OCI-LY7 (cell line): Measurements from ENCODE around the gene FBXO28. TPM values are rescaled to one million over a fixed set of nuclear protein-coding genes. Genes with fewer than 3 reads are reported as not detected.

ENCODE experiments used
- BruUV-seq: library from RNA; stranded (reverse); fragments of 400-500 nt; replicated peaks from 2 replicates; lab custom pipeline; 2021; lab: Mats Ljungman, UMichigan
- CTCF ChIA-PET: fragments of 300-600 bp; sonication (Branson Sonifier 250); formaldehyde crosslinking; loops from one replicate; lab custom pipeline; 2022; ENCODE audit warnings: antibody characterized with exemption; ENCODE audit not compliant: unreplicated experiment; lab: Charles Lee
- POLR2A ChIA-PET: fragments of 300-600 bp; sonication (Branson Sonifier 250); formaldehyde crosslinking; loops from one replicate; lab custom pipeline; 2022; ENCODE audit warnings: antibody characterized with exemption; lab: Charles Lee
- DNase-seq: peaks from one replicate; pipeline ENCODE4 v3.0.0-alpha.2; 2015; ENCODE audit warnings: low spot score
- H2AFZ ChIP-seq: fragments of 200-600 bp; sonication (generic), shearing (Covaris generic); 2 replicates; pipeline ENCODE4 v1.6.1; 2014; ENCODE audit warnings: mild to moderate bottlenecking, antibody characterized with exemption, low read length, moderate library complexity
- H3K27ac ChIP-seq: fragments of 200-600 bp; sonication (generic); 2 replicates; pipeline ENCODE4 v1.5.1; 2014; ENCODE audit warnings: mixed run types, low read depth, mild to moderate bottlenecking, moderate library complexity, low read length, inconsistent platforms; ENCODE audit not compliant: poor library complexity, severe bottlenecking
- H3K36me3 ChIP-seq: fragments of 200-600 bp; sonication (generic); 2 replicates; pipeline ENCODE4 v1.6.1; 2014; ENCODE audit warnings: mild to moderate bottlenecking, antibody characterized with exemption, low read length, moderate library complexity, mixed read lengths; ENCODE audit not compliant: insufficient read depth
- H3K4me1 ChIP-seq: fragments of 200-600 bp; sonication (generic); 2 replicates; pipeline ENCODE4 v1.5.1; 2014; ENCODE audit warnings: mild to moderate bottlenecking, low read length; ENCODE audit not compliant: insufficient read depth, poor library complexity, severe bottlenecking
- H3K4me2 ChIP-seq: fragments of 200-600 bp; sonication (generic); 2 replicates; pipeline ENCODE4 v1.6.1; 2014; ENCODE audit warnings: mild to moderate bottlenecking, low read length
- H3K4me3 ChIP-seq: fragments of 200-600 bp; sonication (generic); 2 replicates; pipeline ENCODE4 v1.5.1; 2014; ENCODE audit warnings: mild to moderate bottlenecking, low read depth, low read length; ENCODE audit not compliant: poor library complexity, severe bottlenecking
- H3K79me2 ChIP-seq: fragments of 200-600 bp; sonication (generic); 2 replicates; pipeline ENCODE4 v1.6.1; 2016; ENCODE audit warnings: low read depth, mild to moderate bottlenecking, low read length, moderate library complexity, mixed read lengths; ENCODE audit not compliant: insufficient read depth
- H3K9me2 ChIP-seq: fragments of 200-600 bp; sonication (generic); 2 replicates; pipeline ENCODE4 v1.6.1; 2016; ENCODE audit warnings: mild to moderate bottlenecking, low read length, mixed read lengths; ENCODE audit not compliant: insufficient read depth
- H3K9me3 ChIP-seq: fragments of 200-600 bp; sonication (generic); 2 replicates; pipeline ENCODE4 v1.6.1; 2014; ENCODE audit warnings: mild to moderate bottlenecking, mixed run types, low read length, mixed read lengths
- H4K20me1 ChIP-seq: fragments of 200-600 bp; sonication (generic); 2 replicates; pipeline ENCODE4 v1.6.1; 2014; ENCODE audit warnings: mild to moderate bottlenecking, antibody characterized with exemption, low read length, moderate library complexity, mixed read lengths; ENCODE audit not compliant: insufficient read depth
- CTCF ChIP-seq: fragments of 200-600 bp; sonication (generic); conservative IDR thresholded peaks from 2 replicates; pipeline ENCODE4 v1.5.1; 2014; ENCODE audit warnings: mild to moderate bottlenecking, antibody characterized with exemption, low read length, moderate library complexity, mixed read lengths
- EZH2phosphoT487 ChIP-seq: fragments of 200-600 bp; sonication (generic); IDR thresholded peaks from 2 replicates; pipeline ENCODE4 v1.6.1; 2018; ENCODE audit warnings: low read depth, borderline replicate concordance, mild to moderate bottlenecking, mixed run types, antibody characterized with exemption, low read length, moderate library complexity, mixed read lengths
- intact Hi-C: fragments of 100-400 bp; cut with micrococcal nuclease; formaldehyde crosslinking; loops from one replicate; pipeline ENCODE4 v1.10.0; 2022; ENCODE audit not compliant: unreplicated experiment
- total RNA-seq, 2 experiments: library from RNA; depleted of rRNA in 1 of 2; stranded (reverse); fragments of >200 nt in 1 of 2; shearing (Covaris generic) in 1 of 2; gene quantifications; 2 replicates each; pipeline ENCODE4 v1.2.3, GENCODE V29; 2014 to 2022

Gene FBXO28
- total RNA-seq, 2 experiments from 2014 or later, result 20.1 to 23.3 TPM

DNA sequence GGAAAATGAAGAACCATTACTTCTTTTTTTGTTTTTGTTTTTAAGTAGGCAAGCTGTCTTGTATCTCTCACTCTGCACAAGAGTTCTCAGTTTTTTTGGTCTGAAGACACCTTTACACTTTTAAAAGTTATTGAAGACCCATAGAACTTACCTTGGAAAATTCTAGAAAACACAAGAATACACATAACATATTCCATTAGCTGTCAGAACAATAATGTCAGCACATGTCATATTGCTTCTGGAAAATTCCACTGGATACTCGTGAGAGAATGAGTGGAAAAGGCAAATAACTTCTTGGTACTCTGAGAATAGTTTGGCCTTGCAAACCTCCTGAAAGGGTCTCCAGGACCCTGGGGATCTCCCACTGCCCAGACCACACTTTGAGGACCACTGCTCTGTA lies 4.8 kb downstream of the FBXO28 start:
- H3K9me3 ChIP-seq, result no peaks in the 10 kb centered on the region
- ChIA-PET CTCF (no interaction called here), POLR2A (interaction anchor here (0.6 to 1.4 kb wide), 2 partner anchors 9 to 334 kb away, joined by 3 to 5 read pairs; no protein-coding TSS in a partner anchor)
- H3K4me3 ChIP-seq, result no peak overlapping the region
- intact Hi-C loops, result loop anchor here (10.0 kb wide), 1 partner anchor 274 kb away; the partner anchor contains the start of gene TP53BP2
- peaks cover 17% of the 10 kb centered on the region for H3K4me1 ChIP-seq
- H3K9me2 ChIP-seq, result no peaks in the 10 kb centered on the region
- peaks cover 85% of the 10 kb centered on the region for H3K79me2 ChIP-seq
- H3K36me3 ChIP-seq, result peaks cover 25% of the 10 kb centered on the region
- H3K4me2 ChIP-seq, result no peak overlapping the region
- no peaks in the 10 kb centered on the region for H4K20me1 ChIP-seq
- H2AFZ ChIP-seq, result no peak overlapping the region
- no peak for DNase-seq
- TF ChIP-seq CTCF (no peak), EZH2phosphoT487 (no peak)
- H3K27ac ChIP-seq, result no peak overlapping the region
- BruUV-seq, result no TSS peak

DNA sequence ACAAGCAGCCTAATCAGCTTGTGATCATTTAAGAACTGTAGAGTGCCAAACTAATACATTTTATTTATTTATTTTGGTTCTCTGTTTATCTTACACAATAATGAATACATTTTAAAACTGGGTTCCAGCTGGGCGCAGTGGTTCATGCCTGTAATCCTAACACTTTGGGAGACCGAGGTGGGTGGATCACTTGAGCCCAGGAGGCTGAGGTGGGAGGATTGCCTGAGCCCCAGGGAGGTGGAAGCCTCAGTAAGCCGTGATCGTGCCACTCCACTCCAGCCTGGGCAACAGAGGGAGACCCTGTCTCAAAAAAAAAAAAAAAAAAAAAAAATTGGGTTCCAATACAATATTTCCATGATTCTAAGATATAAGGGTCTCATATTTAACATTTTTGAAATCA lies 9.2 kb downstream of the FBXO28 start:
- POLR2A ChIA-PET, result interaction anchor here (0.6 to 0.7 kb wide), 3 partner anchors 8 to 395 kb away, joined by 3 read pairs; no protein-coding TSS in a partner anchor
- BruUV-seq, result no TSS peak

More for the DNA sequence above, 9.2 kb downstream of the FBXO28 start:
- Histone ChIP-seq H3K9me2 (no peaks in the 10 kb centered on the region), H4K20me1 (no peaks in the 10 kb centered on the region), H3K79me2 (peaks cover 83% of the 10 kb centered on the region), H3K4me3 (no peak overlapping the region), H3K36me3 (peaks cover 45% of the 10 kb centered on the region), H2AFZ (no peak overlapping the region), H3K4me1 (no peaks in the 10 kb centered on the region), H3K27ac (no peak overlapping the region), H3K4me2 (no peak overlapping the region), H3K9me3 (no peaks in the 10 kb centered on the region)
- CTCF ChIA-PET, result no interaction called here
- TF ChIP-seq EZH2phosphoT487 (no peak), CTCF (no peak)
- intact Hi-C loops, result no loop called here
- no peak for DNase-seq
